Neural cell (in vitro differentiated cells): ENCODE results near the gene DISP2.

Experiments
- POLR2AphosphoS5 ChIP-seq: IDR thresholded peaks from 2 replicates; pipeline ENCODE4 v1.6.1; 2012
- RAD21 ChIP-seq: fragments of 450-650 bp; conservative IDR thresholded peaks from 2 replicates; pipeline ENCODE4 v1.6.1; 2014; ENCODE audit warnings: antibody characterized with exemption, mild to moderate bottlenecking, moderate library complexity
- TF ChIP-seq, protein P1 (sequence below): fragments of 450-650 bp; IDR thresholded peaks from 2 replicates; pipeline ENCODE4 v1.5.1; 2014; ENCODE audit warnings: antibody characterized with exemption, mild to moderate bottlenecking, moderate library complexity; ENCODE audit not compliant: poor library complexity, severe bottlenecking
- TF ChIP-seq, protein P2 (sequence below): IDR thresholded peaks from 2 replicates; pipeline ENCODE4 v1.6.1; 2012; ENCODE audit warnings: borderline replicate concordance

DNA sequence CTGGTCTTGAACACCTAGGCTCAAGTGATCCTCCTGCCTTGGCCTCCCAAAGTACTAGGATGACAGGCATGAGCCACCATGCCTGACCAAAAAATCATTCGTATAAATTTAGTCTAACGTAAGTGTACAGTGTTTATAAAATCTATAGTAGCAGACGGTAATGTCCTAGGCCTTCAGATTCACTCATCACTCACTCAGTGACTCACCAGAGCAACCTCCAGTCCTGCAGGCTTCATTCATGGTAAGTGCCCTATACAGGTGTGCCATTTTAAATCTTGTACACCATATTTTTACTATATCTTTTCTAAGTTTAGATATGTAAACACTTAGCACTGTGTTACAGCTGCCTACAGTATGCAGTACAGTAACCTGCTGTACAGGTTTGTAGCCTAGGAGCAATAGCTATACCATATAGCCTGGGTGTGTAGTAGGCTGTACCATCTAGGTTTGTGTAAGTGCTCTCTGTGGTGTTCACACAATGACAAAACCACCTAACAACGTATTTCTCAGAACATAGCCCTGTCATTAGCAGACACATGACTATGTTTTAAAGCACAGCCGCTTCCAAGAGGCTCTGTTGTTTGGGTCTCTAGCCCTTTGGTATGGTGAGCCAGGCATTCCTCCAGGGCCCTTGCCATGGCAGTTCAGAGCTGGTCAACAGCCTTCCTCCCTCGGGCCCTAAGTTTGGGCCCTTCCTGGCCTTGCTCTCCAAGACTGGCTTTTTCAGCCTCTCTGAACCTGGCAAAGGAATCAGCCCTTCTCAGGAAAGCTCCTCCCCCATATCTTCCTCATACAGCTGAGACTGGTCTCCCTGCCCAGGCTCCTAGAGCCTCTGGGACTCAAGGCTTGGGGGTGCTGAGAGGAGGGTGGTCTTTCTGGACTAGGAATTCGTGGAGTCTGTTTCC is 15.4 kb upstream of the DISP2 start:
- TF ChIP-seq, protein P1, sequence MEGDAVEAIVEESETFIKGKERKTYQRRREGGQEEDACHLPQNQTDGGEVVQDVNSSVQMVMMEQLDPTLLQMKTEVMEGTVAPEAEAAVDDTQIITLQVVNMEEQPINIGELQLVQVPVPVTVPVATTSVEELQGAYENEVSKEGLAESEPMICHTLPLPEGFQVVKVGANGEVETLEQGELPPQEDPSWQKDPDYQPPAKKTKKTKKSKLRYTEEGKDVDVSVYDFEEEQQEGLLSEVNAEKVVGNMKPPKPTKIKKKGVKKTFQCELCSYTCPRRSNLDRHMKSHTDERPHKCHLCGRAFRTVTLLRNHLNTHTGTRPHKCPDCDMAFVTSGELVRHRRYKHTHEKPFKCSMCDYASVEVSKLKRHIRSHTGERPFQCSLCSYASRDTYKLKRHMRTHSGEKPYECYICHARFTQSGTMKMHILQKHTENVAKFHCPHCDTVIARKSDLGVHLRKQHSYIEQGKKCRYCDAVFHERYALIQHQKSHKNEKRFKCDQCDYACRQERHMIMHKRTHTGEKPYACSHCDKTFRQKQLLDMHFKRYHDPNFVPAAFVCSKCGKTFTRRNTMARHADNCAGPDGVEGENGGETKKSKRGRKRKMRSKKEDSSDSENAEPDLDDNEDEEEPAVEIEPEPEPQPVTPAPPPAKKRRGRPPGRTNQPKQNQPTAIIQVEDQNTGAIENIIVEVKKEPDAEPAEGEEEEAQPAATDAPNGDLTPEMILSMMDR, result no peak
- no peak for TF ChIP-seq RAD21
- TF ChIP-seq, protein P2, sequence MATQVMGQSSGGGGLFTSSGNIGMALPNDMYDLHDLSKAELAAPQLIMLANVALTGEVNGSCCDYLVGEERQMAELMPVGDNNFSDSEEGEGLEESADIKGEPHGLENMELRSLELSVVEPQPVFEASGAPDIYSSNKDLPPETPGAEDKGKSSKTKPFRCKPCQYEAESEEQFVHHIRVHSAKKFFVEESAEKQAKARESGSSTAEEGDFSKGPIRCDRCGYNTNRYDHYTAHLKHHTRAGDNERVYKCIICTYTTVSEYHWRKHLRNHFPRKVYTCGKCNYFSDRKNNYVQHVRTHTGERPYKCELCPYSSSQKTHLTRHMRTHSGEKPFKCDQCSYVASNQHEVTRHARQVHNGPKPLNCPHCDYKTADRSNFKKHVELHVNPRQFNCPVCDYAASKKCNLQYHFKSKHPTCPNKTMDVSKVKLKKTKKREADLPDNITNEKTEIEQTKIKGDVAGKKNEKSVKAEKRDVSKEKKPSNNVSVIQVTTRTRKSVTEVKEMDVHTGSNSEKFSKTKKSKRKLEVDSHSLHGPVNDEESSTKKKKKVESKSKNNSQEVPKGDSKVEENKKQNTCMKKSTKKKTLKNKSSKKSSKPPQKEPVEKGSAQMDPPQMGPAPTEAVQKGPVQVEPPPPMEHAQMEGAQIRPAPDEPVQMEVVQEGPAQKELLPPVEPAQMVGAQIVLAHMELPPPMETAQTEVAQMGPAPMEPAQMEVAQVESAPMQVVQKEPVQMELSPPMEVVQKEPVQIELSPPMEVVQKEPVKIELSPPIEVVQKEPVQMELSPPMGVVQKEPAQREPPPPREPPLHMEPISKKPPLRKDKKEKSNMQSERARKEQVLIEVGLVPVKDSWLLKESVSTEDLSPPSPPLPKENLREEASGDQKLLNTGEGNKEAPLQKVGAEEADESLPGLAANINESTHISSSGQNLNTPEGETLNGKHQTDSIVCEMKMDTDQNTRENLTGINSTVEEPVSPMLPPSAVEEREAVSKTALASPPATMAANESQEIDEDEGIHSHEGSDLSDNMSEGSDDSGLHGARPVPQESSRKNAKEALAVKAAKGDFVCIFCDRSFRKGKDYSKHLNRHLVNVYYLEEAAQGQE, result no peak
- no peak for TF ChIP-seq POLR2AphosphoS5
